COLO829 (cell line): ENCODE measurements around the gene LSS.

ENCODE experiments used
- DNase-seq: peaks from one replicate; pipeline ENCODE4 v3.0.0; 2012; ENCODE audit warnings: low spot score

The LSS gene

DNA sequence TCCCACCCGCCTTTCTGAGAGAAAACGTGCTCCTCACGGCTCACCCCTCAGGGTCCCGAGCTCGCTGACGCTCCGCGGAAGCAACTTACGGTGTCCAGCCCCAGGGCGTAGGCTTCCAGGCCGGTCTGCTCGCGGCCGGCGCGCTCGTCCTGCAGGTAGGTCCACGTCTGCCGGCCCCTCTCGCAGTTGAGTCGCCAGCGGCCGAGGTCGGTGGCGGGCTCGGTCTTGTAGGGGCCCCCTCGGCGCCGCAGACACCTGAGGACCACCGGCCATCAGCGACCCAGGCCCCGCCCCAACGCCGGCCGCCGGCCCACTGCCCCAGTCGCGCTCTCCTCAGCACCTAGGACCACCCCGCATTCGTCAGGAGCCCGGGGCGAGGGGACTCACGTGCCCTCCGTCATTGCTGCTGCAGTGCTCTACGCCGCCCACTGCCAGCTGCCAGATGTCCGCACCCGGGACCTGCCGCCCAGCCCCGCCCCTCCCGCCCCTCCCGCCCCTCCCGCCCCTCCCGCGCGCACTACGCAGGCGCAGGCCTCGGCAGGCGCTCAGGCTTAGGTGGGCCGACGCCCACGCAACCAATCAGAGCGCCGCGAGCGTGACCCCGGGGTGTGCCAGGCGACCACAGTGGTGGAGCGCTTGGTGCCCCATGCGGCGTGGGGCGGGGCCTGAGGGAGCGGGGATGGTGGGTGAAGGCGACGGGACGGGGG is at the start of gene LSS:
Gene LSS (minus strand): TSS at position 430 of the 707 bp plus-strand sequence. CDS start 29 bp downstream, at position 401.
- peak; percentile 98 for DNase-seq

DNA sequence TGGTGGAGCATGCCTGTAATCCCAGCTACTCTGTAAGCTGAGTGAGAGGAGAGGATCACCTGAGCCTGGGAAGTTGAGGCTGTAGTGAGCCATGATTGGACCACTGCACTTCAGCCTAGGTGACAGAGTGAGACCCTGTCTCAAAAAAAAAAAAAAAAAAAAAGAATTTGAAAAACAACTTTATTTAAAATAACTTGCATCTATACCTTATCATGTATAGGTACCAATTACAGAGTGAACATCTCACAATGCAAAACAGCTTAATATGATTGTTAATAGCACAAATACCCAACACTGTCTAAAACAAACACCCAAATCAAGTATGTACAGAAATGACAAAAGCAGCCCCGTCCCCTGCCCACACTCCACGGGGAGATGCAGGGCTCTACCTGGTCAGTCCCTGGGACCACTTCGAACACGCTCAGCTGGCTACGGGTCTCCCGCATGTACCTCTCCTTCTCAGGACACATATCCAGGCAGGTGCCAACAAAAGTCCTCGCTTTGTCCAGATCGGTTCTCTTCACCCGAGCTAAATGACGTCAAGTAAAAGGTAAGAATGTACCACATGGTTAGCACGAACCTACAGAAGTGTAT is 46.3 kb upstream of the LSS start:
- no peak for DNase-seq

DNA sequence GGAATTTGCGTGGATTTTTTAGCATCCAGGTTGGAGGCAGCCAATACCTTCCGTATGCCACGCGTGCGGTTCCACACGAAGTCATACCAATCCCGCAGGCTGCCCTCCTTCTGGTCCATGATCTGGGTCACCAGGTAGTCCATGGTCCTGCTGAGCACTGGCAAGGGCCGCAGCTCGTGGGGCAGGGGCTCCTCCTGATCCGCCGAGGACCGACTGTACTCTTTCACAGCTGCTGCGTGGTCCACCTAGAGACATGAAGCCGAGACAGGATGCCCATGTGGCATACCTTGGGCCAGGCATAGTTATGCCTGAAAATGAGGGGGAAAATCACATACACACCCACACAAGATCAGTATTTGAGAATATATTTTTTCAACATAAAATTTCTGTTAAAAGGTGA is 44.8 kb upstream of the LSS start:
- DNase-seq, result no peak

GRCh38 chr21:46269466-46269865 is 40.9 kb upstream of the LSS start:
- no peak for DNase-seq

GRCh38 chr21:46268371-46268770 is 39.8 kb upstream of the LSS start:
- no peak for DNase-seq

- no peak for DNase-seq
Observed at GRCh38 chr21:46266946-46267345, 38.4 kb upstream of the LSS start.

DNA sequence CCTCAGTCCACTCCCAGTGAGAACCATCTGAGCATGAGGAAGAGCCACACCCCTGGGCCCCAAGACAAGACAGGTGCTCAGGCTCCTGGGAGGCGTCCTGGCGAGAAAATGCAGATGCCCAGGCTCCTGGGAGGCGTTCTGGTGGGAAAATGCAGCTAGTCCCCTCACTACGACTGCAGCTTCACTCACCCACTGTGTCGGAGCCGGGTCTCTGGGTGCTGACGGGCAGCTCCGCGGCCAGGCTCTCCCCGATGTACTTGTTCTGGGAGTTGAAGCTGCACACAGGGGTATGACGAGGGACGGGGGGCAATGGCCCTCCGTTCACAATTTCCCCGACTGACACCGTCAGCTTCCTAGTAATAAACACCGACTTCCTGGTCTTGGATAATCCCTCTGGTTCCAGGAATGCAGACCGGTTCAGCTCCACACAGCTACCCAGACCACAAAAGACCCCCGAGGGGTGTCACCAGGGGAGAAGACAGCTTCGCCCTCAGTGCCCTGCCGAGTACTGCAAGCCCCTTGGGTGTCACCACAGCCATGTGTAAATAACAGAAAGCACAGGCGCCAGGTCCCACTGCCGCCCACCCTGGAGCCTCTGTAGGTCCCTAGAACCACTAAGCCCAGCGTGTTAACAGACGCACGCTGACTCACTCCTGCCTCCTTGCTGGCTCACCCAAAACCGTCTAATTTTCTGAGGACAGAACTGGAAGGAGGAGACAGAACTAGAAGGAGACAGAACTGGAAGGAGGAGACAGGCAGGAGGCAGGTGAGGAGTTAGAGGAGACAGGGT is 37.4 kb upstream of the LSS start:
- DNase-seq, result no peak

- DNase-seq, result no peak
Observed at GRCh38 chr21:46264690-46265144, 36.1 kb upstream of the LSS start.

DNA sequence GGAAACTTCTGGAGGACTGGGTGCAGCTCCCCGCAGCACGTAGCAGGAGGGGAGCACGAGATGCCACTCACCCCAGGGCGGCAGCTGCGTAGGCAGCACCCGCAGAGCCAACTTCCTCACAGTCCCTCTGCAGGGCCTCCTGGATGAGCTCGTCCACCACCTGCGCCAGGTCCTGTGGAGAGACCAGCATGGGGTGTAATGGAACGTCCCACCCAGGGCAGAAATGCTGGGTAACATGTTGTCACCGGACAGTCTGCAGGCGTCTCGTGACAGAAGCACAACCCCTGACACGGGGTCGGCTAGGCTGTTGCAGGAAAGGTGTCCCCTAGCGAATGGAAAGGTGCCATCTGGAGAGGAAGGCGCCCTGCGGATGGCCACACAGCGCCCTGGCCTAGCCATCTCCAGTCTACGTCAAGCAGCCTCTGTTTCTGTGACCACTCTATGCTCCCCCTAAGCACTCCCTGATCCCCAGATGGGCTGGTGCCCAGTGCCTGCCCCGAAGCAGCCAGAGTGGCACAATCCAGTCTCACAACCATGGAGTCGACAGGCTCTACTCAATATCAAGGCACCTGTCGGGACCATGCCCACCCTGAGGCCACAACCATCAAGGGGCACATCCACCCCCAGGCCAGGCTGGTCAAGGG is 35.6 kb upstream of the LSS start:
- no peak for DNase-seq

- no peak for DNase-seq
Observed at GRCh38 chr21:46256501-46256994, 28.0 kb upstream of the LSS start.

- no peak for DNase-seq
Observed at GRCh38 chr21:46255758-46256337, 27.3 kb upstream of the LSS start.

DNA sequence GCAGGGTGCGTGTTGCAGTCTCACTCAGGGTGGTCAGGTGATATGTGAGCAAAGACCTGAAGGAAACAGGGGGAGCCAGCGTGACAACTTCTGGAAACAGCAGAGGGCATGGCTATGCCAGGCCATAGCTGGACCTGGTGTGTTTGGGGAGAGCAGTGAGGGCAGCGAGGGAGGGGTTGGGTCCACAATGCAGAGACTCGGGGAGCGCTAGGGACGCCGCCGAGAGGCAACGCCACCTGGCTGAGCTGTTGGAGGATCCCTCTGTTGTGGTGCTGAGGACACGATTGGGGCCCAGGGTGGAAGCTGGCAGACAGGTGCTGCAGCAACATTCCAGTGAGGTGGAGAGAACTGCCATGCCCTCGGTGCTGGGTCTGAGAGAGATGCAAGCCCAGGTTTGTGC is 26.6 kb upstream of the LSS start:
- DNase-seq, result no peak

DNA sequence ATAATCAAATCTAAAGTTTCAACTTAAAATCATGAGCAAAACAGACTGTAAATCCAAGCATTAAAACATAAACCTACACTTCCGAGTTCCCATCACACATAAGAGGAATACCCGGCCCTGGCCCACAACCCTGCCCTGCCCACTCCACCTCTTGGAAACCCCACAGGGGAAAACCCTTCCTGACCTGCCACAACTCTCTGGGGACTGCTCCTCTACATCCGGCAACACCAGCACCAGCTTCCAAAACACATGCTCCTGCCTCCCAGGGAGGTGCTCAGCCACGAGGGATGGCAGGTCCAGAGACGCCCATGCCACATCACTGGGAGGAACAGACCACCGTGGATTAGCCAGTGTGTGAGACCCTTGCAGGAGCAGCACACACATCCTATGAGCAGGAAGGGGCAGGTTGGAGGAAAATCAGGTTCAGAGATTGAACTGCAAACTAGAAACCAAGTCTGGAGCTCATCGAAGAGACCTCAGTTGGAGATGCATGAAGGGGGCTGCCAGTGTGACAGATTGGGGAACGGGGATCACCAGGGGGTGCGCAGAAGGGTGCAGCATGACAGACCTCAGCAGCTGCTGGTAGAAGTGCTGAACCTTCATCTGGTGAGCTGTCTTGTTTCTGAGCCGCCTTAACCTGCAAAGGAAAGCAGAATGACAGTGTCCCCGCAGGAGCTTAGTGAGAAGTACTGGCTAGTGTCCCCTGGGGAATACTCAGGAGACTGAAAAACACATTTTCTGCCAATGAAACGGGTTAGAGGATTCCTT is 25.8 kb upstream of the LSS start:
- DNase-seq, result no peak

- DNase-seq, result no peak
Observed at GRCh38 chr21:46253610-46254124, 25.1 kb upstream of the LSS start.

- DNase-seq, result no peak
Observed at GRCh38 chr21:46252840-46253239, 24.3 kb upstream of the LSS start.

DNA sequence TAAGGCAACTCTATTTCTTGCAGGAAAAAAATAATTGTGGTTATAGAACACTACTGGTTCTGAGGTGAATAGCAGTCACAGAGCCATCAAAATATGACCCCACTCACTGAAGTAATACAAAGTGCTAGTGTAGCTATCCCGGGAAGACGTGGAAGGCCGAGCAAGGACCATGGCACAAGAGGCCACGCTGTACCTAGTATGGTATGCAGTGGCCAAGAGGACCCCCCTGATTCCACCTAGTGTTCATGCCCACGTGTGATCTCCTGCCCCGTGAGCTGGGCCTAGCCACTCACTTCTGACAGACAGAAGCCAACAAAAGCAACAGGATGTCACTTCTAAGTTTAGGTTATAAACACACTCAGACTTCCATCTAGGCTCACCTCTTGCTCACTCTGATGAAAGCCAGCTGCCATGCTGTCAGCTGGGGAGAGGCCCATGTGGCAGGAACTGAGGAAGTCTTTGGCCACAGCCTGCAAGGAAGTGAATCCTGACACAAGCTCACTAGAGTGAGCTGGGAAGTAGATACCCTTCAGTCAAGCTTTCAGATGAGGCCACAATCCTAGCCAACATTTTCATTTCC is 21.7 kb upstream of the LSS start:
- no peak for DNase-seq

DNA sequence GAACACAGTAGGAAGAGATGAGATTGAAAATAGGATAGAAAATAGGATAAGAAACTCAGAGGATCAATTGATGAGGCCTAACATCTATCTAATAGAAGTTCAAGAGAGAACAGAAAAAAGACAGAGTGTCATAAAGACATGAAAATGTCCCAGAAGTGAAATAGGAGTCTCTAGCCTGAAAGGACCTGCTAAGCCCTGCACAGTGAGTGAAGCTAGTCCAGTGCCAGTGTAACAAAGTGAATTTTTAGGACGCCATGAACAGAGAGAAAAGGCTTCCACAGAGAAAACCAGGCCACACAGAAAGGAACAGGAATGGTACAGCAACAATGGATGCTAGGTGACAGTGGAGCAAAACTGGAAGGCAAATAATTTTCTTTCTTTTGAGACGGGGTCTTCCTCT is 20.3 kb upstream of the LSS start:
- DNase-seq, result no peak

- DNase-seq, result no peak
Observed at GRCh38 chr21:46248422-46248782, 19.8 kb upstream of the LSS start.

GRCh38 chr21:46247699-46248421 is 19.3 kb upstream of the LSS start:
- DNase-seq, result no peak

GRCh38 chr21:46246345-46246744 is 17.8 kb upstream of the LSS start:
- no peak for DNase-seq
